Nephron (organoid): ENCODE data around the gene SLC6A18.

Source experiments
- H3K27ac Mint-ChIP-seq, 3 experiments: 2 replicates each; pipeline ENCODE4 v1.8.0; 2020; ENCODE audit warnings: mixed read lengths in 3 of 3, mild to moderate bottlenecking in 2 of 3, moderate library complexity in 1 of 3
- H3K27me3 Mint-ChIP-seq: 2 replicates; pipeline ENCODE4 v1.8.0; 2021; ENCODE audit warnings: low read depth, mild to moderate bottlenecking, moderate library complexity, mixed read lengths
- H3K36me3 Mint-ChIP-seq: 2 replicates; pipeline ENCODE4 v1.8.0; 2020; ENCODE audit warnings: low read depth, mixed read lengths
- H3K4me1 Mint-ChIP-seq: 2 replicates; pipeline ENCODE4 v1.8.0; 2020; ENCODE audit warnings: mixed read lengths
- H3K4me3 Mint-ChIP-seq, 3 experiments: 2 replicates each; pipeline ENCODE4 v1.8.0; 2020; ENCODE audit warnings: mild to moderate bottlenecking in 3 of 3, mixed read lengths in 3 of 3, moderate library complexity in 2 of 3
- H3K9me3 Mint-ChIP-seq: 2 replicates; pipeline ENCODE4 v1.8.0; 2020; ENCODE audit warnings: mixed read lengths
- TF ChIP-seq, protein P1 (sequence below), 3 experiments: fragments of 200-600 bp; sonication (generic); IDR thresholded peaks; one replicate each; pipeline ENCODE4 v1.5.0; 2021; ENCODE audit warnings: antibody characterized with exemption in 3 of 3; ENCODE audit not compliant: unreplicated experiment in 3 of 3

The SLC6A18 gene

GRCh38 chr5:1214163-1214935, 10.8 kb upstream of the SLC6A18 start:
- Mint-ChIP-seq H3K4me3 (no peak overlapping the region), H3K9me3 (peaks cover 6% of the 10 kb centered on the region), H3K4me1 (no peaks in the 10 kb centered on the region), H3K27ac (no peak overlapping the region), H3K36me3 (no peaks in the 10 kb centered on the region), H3K27me3 (peaks cover 16% of the 10 kb centered on the region)
- TF ChIP-seq, protein P1, sequence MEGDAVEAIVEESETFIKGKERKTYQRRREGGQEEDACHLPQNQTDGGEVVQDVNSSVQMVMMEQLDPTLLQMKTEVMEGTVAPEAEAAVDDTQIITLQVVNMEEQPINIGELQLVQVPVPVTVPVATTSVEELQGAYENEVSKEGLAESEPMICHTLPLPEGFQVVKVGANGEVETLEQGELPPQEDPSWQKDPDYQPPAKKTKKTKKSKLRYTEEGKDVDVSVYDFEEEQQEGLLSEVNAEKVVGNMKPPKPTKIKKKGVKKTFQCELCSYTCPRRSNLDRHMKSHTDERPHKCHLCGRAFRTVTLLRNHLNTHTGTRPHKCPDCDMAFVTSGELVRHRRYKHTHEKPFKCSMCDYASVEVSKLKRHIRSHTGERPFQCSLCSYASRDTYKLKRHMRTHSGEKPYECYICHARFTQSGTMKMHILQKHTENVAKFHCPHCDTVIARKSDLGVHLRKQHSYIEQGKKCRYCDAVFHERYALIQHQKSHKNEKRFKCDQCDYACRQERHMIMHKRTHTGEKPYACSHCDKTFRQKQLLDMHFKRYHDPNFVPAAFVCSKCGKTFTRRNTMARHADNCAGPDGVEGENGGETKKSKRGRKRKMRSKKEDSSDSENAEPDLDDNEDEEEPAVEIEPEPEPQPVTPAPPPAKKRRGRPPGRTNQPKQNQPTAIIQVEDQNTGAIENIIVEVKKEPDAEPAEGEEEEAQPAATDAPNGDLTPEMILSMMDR (IDR thresholded peaks at IDR 0.05; ENCODE audit: unreplicated experiment in 3 of 3) = no peak

GRCh38 chr5:1214936-1215220, 10.3 kb upstream of the SLC6A18 start:
- H3K27ac Mint-ChIP-seq = no peak overlapping the region
- TF ChIP-seq, protein P1 (IDR thresholded peaks at IDR 0.05; ENCODE audit: unreplicated experiment in 3 of 3) = no peak
- no peaks in the 10 kb centered on the region for H3K36me3 Mint-ChIP-seq
- no peaks in the 10 kb centered on the region for H3K4me1 Mint-ChIP-seq
- H3K27me3 Mint-ChIP-seq = peaks cover 16% of the 10 kb centered on the region
- H3K4me3 Mint-ChIP-seq = no peak overlapping the region
- peaks cover 6% of the 10 kb centered on the region for H3K9me3 Mint-ChIP-seq

DNA sequence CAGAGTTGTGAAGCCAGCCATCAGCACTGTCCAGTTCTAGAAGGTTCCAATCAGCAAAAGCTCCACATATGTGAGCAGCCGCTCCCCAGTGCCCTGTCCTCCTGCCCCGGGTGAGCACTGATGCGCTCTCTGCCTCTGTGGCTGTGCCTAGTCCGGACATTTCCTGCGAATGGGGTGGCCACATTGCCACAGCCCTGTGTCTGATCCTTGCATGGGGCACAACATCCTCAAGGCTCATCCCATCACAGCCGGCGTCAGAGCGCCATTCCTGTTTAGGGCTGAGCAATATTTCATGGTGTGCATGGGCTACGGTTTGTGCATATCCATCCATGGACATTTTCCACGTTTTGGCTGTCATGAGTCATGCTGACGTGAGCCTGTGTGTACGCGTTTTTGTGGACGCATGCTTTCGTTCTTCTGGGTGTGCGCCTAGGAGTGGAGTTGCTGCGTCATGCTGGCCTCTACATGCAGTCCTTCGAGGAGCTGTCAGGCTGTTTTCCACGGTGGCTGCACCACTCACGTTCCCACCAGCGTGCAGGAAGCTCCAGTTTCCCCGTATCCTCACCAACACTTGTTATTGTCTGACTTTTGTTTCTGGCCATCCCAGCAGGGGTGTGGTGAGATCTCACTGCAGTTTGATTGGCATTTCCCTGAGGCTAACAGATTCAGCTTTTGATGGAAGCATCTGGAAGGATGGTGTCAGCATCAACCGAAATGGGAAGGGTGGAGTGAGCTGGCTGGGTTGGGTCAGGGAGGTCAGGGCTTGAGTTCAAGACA, 9.7 kb upstream of the SLC6A18 start:
- Mint-ChIP-seq H3K27me3 (peaks cover 18% of the 10 kb centered on the region), H3K36me3 (no peaks in the 10 kb centered on the region), H3K27ac (no peak overlapping the region), H3K4me1 (no peaks in the 10 kb centered on the region), H3K9me3 (peaks cover 6% of the 10 kb centered on the region), H3K4me3 (no peak overlapping the region)
- TF ChIP-seq, protein P1 (IDR thresholded peaks at IDR 0.05; ENCODE audit: unreplicated experiment in 3 of 3) = no peak

DNA sequence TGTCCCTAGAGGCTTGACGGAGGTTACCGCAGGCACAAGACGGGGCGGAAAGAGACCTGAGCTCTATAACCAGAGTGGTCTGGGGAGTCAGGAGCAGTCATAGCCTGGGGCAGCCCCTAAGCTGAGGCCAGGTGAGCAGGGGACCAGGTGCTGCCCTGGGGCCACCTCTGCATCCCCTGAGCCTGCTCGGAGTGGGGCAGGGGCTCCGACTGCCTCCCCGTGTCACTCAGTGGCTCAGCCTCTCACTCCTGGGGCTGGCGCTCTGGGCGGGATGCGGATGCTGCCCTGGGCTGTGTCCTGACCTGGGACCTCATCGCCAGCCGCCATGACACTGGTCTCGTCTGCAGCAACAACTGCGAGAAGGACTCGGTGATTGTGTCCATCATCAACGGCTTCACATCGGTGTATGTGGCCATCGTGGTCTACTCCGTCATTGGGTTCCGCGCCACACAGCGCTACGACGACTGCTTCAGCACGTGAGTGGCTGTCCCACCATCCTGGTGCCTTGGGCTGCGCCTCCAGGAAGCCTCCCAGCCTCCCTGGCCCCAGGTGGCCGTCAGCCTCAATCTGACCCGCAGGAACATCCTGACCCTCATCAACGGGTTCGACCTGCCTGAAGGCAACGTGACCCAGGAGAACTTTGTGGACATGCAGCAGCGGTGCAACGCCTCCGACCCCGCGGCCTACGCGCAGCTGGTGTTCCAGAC, 8.8 kb upstream of the SLC6A18 start:
- Mint-ChIP-seq H3K27ac (no peak overlapping the region), H3K4me3 (no peak overlapping the region), H3K9me3 (peaks cover 6% of the 10 kb centered on the region), H3K27me3 (peaks cover 21% of the 10 kb centered on the region), H3K4me1 (no peaks in the 10 kb centered on the region), H3K36me3 (no peaks in the 10 kb centered on the region)
- TF ChIP-seq, protein P1 (IDR thresholded peaks at IDR 0.05; ENCODE audit: unreplicated experiment in 3 of 3) = no peak

- H3K36me3 Mint-ChIP-seq = no peaks in the 10 kb centered on the region
- H3K4me3 Mint-ChIP-seq = no peak overlapping the region
- no peak overlapping the region for H3K27ac Mint-ChIP-seq
- H3K9me3 Mint-ChIP-seq = peaks cover 6% of the 10 kb centered on the region
- TF ChIP-seq, protein P1 (IDR thresholded peaks at IDR 0.05; ENCODE audit: unreplicated experiment in 3 of 3) = no peak
- H3K27me3 Mint-ChIP-seq = peaks cover 17% of the 10 kb centered on the region
- H3K4me1 Mint-ChIP-seq = no peaks in the 10 kb centered on the region
Observed at GRCh38 chr5:1216918-1217295, 8.3 kb upstream of the SLC6A18 start.
